HG03103 (cell line): ENCODE results near the gene CGB7.

ENCODE experiments used
- ATAC-seq: cut with Tn5 transposase; IDR thresholded peaks from one replicate; pipeline ENCODE4 v1.9.1; 2021; ENCODE audit warnings: low read depth; ENCODE audit not compliant: unreplicated experiment

CGB7 gene

GRCh38 chr19:49057636-49058234 is at the start of gene CGB7:
CGB7 (minus strand) TSS chr19:49057749; CDS start chr19:49055375, 2,374 bp downstream.
- no peak for ATAC-seq

- ATAC-seq: no peak
Observed at GRCh38 chr19:49106648-49107135, 49.1 kb upstream of the CGB7 start.

DNA sequence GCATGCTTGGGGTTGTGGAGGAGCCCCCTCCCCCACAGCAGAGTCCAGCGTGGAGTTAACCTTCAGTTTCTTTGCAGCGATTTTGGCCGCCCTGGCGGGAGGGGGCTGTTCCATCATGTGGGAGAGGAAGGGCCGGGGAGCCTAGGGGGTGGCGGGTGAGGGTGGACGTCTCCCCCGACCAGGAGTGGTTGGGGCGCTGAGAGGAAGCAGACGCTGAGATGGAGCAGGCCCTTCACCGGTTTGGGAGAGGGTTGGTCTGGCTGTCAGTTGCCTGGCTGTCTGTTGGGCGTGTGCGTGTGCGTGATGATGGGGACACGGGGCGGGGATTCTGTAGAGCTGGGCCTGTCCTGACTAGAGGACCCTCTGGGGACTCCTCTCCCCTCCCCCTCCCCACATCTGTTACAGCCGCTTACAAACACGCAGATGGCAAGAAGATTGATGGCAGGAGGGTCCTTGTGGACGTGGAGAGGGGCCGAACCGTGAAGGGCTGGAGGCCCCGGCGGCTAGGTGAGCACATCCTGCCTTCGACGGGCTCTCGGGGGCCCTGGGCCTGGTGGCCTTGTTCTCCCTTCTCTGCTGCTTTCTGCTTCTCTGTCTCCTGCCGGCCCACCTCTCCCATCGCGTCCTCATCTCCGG is 46.8 kb upstream of the CGB7 start:
- ATAC-seq: no peak

- ATAC-seq: no peak
Observed at GRCh38 chr19:49103331-49104085, 46.0 kb upstream of the CGB7 start.

- no peak for ATAC-seq
Observed at GRCh38 chr19:49102303-49102702, 44.8 kb upstream of the CGB7 start.

DNA sequence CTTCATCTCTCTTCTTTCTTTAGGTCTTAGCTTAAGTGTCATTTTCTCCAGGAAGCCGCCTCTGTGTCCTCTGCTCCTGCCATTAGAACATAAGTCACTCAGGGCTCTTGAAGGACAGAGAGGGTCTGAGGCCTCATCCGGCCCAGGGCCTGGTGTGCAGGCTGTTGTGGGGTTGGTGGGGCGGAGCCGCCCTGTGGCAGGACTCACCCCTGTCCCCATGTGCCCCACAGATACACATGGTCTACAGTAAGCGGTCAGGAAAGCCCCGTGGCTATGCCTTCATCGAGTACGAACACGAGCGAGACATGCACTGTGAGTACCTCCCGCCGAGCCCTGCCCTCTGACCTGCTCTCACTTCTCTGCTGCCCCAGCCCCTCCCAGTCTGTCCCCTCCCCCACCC is 43.6 kb upstream of the CGB7 start:
- ATAC-seq: no peak

GRCh38 chr19:49098795-49099194 is 41.2 kb upstream of the CGB7 start:
- no peak for ATAC-seq

DNA sequence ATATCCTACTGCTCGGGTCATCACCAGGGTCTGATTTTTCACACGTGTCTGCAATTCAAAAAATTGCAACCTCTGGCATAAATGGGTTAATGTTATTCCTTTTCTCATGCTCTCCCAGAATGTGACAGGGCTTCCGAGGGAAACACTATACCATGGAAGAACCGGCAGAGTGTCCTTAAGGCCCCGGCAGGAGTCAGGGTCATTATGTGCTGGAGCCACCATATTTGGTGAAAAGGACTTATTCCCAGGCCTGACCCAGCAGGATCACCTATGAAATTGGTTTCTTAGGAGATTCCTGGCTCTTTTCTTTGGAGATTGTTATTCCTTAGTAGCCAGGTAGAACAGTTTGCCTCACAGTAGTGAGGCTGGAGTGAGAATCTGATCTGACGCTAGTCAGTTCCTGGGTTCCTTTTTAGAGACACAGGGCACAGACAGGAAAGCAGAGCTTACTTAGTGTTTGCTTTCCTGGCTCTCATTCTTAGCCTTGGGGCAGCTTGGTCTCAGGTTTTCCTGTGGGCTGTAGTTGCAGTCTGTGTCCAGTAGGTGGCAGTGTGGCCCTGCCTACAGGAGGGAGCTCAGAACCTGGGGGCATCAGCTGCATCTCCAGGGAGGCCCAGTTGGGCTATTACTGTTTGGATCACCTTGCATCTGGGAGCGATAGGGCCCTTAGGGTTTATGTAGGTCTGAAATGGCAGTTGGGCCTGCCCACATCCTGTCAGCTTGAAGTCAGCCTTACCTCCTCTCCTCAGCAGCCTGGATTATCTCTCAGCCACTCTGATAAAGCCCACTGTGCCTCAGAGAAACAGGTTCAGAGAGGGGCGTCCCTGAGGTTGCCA is 40.1 kb upstream of the CGB7 start:
- no peak for ATAC-seq

DNA sequence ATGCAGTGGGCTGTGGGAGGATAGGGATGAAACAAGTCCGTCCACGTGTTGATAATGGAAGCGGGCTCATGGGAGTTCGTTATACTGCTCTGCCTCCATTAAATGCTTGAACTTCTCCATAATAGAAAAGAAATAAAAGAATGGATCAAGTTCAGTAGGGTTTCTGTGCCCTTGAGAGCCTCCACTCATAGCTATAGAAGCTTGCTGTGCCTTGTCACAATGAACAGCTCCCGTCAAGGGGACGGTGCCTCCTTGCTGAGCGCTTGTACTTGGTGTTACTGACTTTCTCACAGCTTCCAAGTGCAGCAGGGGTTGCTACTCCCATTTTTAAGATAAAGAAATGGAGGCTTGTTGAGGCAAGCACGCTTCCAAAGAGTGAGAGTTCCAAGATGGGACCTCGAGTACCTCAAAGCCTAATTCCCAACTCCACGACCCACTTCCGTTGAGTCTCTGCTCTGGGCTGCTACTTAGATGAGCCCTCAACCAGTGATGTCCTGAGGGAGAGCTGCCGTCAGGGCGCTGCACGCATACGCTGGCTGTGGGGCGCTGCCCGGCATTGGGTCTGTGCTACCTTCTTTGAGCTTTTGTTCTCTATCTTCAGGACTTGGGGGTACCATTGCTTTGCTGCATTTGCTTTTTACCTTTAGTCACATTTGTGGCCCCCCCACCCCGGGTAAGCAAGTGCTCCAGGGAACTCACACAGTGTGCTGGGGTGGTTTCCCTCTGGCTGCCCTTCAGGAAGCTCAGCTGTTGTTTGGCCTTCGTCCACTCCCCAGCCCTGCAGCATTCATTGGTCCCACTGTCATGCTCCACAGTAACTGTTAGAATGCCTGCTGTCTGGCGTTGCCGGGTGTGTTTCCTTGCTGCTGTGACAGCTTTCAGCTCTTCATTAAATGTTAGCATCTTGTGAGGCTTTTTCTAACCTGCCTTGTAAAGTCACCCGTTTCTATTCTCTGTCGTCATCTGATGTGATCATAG is 37.2 kb upstream of the CGB7 start:
- ATAC-seq: no peak

DNA sequence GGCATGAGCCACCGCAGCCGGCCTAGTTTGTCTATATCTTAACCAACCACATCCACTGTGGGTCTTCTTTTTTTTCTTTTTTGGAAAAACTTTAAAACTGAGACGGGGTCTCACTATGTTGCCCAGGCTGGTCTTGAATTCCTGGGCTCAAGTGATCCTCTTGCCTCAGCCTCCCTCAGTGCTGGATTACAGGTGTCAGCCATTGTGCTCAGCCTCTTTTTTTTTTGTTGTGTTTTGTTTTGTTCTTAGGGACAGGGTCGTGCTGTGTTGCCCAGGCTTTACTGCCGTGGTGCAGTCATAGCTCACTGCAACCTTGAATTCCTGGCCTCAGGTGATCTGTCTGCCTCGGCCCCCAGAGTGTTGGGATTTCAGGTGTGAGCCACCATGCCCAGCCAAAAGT is 35.1 kb upstream of the CGB7 start:
- no peak for ATAC-seq

- ATAC-seq: no peak
Observed at GRCh38 chr19:49091391-49092038, 34.0 kb upstream of the CGB7 start.

- no peak for ATAC-seq
Observed at GRCh38 chr19:49086296-49086695, 28.7 kb upstream of the CGB7 start.

- ATAC-seq: no peak
Observed at GRCh38 chr19:49085868-49086232, 28.3 kb upstream of the CGB7 start.

GRCh38 chr19:49085020-49085867 is 27.7 kb upstream of the CGB7 start, which contains the start of gene SNRNP70:
SNRNP70 (plus strand) TSS chr19:49085451; CDS start chr19:49086415, 964 bp downstream.
- ATAC-seq: peak; percentile 84

- ATAC-seq: no peak
Observed at GRCh38 chr19:49084206-49085019, 26.9 kb upstream of the CGB7 start.

- ATAC-seq: no peak
Observed at GRCh38 chr19:49081273-49081672, 23.7 kb upstream of the CGB7 start.

DNA sequence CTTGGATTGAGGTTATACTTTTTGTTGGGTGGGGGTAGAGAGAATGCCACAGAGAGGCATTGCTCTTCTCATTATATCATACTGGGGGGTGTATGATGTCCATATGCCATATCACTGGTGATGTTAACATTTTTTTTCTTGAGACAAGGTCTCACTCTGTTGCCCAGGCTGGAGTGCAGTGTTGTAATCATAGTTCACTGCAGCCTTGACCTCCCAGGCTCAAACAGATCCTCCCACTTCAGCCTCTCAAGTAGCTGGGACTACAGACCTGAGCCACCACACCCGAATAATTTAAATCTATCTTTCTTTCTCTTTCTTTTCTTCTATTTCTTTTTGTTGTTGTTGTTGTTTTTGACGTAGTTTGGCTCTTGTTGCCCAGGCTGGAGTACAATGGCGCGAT is 22.8 kb upstream of the CGB7 start:
- no peak for ATAC-seq
